GM08714 (cell line): ENCODE data around the gene ACOX3.

Experiments
- H3K4me3 ChIP-seq: fragments of 200-500 bp; sonication (Bioruptor generic); 2 replicates; pipeline ENCODE4 v1.5.1; 2014; ENCODE audit warnings: mild to moderate bottlenecking, low read length, inconsistent platforms
- ZNF274 ChIP-seq: IDR thresholded peaks from 2 replicates; pipeline ENCODE4 v1.6.1; 2012; ENCODE audit warnings: mild to moderate bottlenecking, low read depth, low read length

Gene ACOX3

GRCh38 chr4:8472689-8473197 is 32.2 kb upstream of the ACOX3 start:
- no peak for TF ChIP-seq ZNF274
- no peak overlapping the region for H3K4me3 ChIP-seq

- no peak overlapping the region for H3K4me3 ChIP-seq
- TF ChIP-seq ZNF274 = no peak
Observed at GRCh38 chr4:8472158-8472688, 31.7 kb upstream of the ACOX3 start.

GRCh38 chr4:8471211-8471875 is 30.8 kb upstream of the ACOX3 start:
- no peak for TF ChIP-seq ZNF274
- H3K4me3 ChIP-seq = no peak overlapping the region

GRCh38 chr4:8470451-8471024 is 30.0 kb upstream of the ACOX3 start:
- no peak for TF ChIP-seq ZNF274
- no peak overlapping the region for H3K4me3 ChIP-seq

GRCh38 chr4:8469550-8469949 is 29.0 kb upstream of the ACOX3 start:
- no peak for TF ChIP-seq ZNF274
- no peak overlapping the region for H3K4me3 ChIP-seq

GRCh38 chr4:8468746-8469535 is 28.4 kb upstream of the ACOX3 start:
- no peak for TF ChIP-seq ZNF274
- H3K4me3 ChIP-seq = no peak overlapping the region

- H3K4me3 ChIP-seq = no peak overlapping the region
- no peak for TF ChIP-seq ZNF274
Observed at GRCh38 chr4:8467016-8467415, 26.5 kb upstream of the ACOX3 start.

- TF ChIP-seq ZNF274 = no peak
- no peak overlapping the region for H3K4me3 ChIP-seq
Observed at GRCh38 chr4:8465615-8466611, 25.4 kb upstream of the ACOX3 start.

GRCh38 chr4:8464381-8464780 is 23.9 kb upstream of the ACOX3 start:
- no peak overlapping the region for H3K4me3 ChIP-seq
- no peak for TF ChIP-seq ZNF274

GRCh38 chr4:8463811-8464210 is 23.3 kb upstream of the ACOX3 start:
- TF ChIP-seq ZNF274 = no peak
- no peak overlapping the region for H3K4me3 ChIP-seq

- no peak for TF ChIP-seq ZNF274
Observed at GRCh38 chr4:8461616-8462015, 21.1 kb upstream of the ACOX3 start.

GRCh38 chr4:8461086-8461485 is 20.6 kb upstream of the ACOX3 start:
- TF ChIP-seq ZNF274 = no peak

More at GRCh38 chr4:8461616-8462015, 21.1 kb upstream of the ACOX3 start:
- no peak overlapping the region for H3K4me3 ChIP-seq

GRCh38 chr4:8459867-8460445 is 19.4 kb upstream of the ACOX3 start:
- H3K4me3 ChIP-seq = no peak overlapping the region
- no peak for TF ChIP-seq ZNF274

More at GRCh38 chr4:8461086-8461485, 20.6 kb upstream of the ACOX3 start:
- no peak overlapping the region for H3K4me3 ChIP-seq
